H9 (cell line): Measurements from ENCODE around the gene DCAF11. TPM values are rescaled to one million over a fixed set of nuclear protein-coding genes. Genes with fewer than 3 reads are reported as not detected.

Experiments used
- DNase-seq: peaks from one replicate; pipeline ENCODE4 v3.0.0-alpha.2; 2017
- H2AFZ ChIP-seq: one replicate; pipeline ENCODE4 v1.6.1; 2013; ENCODE audit warnings: mild to moderate bottlenecking, low read length, control low read depth, moderate library complexity
- H2AK5ac ChIP-seq: 2 replicates; pipeline ENCODE4 v1.6.1; 2013; ENCODE audit warnings: low read length, control low read depth, mixed read lengths; ENCODE audit not compliant: insufficient read length
- H2BK120ac ChIP-seq: one replicate; pipeline ENCODE4 v1.6.1; 2013; ENCODE audit warnings: low read depth, mild to moderate bottlenecking, low read length, control low read depth, inconsistent platforms; ENCODE audit not compliant: poor library complexity, severe bottlenecking
- H2BK12ac ChIP-seq: 2 replicates; pipeline ENCODE4 v1.6.1; 2013; ENCODE audit warnings: low read length, control low read depth, mixed read lengths, low read depth; ENCODE audit not compliant: insufficient read length
- H2BK15ac ChIP-seq: 2 replicates; pipeline ENCODE4 v1.6.1; 2013; ENCODE audit warnings: low read depth, low read length, control low read depth
- H2BK20ac ChIP-seq: one replicate; pipeline ENCODE4 v1.6.1; 2013; ENCODE audit warnings: low read depth, mild to moderate bottlenecking, low read length, control low read depth, inconsistent platforms; ENCODE audit not compliant: poor library complexity, severe bottlenecking
- H2BK5ac ChIP-seq: 2 replicates; pipeline ENCODE4 v1.6.1; 2013; ENCODE audit warnings: low read length, control low read depth, mixed read lengths; ENCODE audit not compliant: insufficient read length
- H3K14ac ChIP-seq: 2 replicates; pipeline ENCODE4 v1.6.1; 2013; ENCODE audit warnings: low read length, control low read depth; ENCODE audit not compliant: insufficient read depth
- H3K18ac ChIP-seq: 2 replicates; pipeline ENCODE4 v1.6.1; 2013; ENCODE audit warnings: low read depth, mild to moderate bottlenecking, mixed read lengths, low read length, control low read depth; ENCODE audit not compliant: insufficient read length
- H3K23ac ChIP-seq: 2 replicates; pipeline ENCODE4 v1.6.1; 2013; ENCODE audit warnings: low read length, control low read depth, mixed read lengths, low read depth; ENCODE audit not compliant: insufficient read length
- H3K23me2 ChIP-seq: 2 replicates; pipeline ENCODE4 v1.6.1; 2013; ENCODE audit warnings: low read depth, mild to moderate bottlenecking, mixed read lengths, low read length, control low read depth; ENCODE audit not compliant: insufficient read length, poor library complexity, severe bottlenecking
- H3K27ac ChIP-seq: 2 replicates; pipeline ENCODE4 v1.5.1; 2013; ENCODE audit warnings: low read length, control low read depth, mixed read lengths, low read depth; ENCODE audit not compliant: insufficient read length
- H3K27me3 ChIP-seq: 2 replicates; pipeline ENCODE4 v1.6.1; 2013; ENCODE audit warnings: low read length, control low read depth, inconsistent platforms; ENCODE audit not compliant: insufficient read depth
- H3K4ac ChIP-seq: 2 replicates; pipeline ENCODE4 v1.6.1; 2013; ENCODE audit warnings: low read depth, mild to moderate bottlenecking, control low read depth, inconsistent platforms, low read length, moderate library complexity
- H3K4me1 ChIP-seq: 2 replicates; pipeline ENCODE4 v1.6.1; 2013; ENCODE audit warnings: low read length, control low read depth, inconsistent platforms; ENCODE audit not compliant: insufficient read depth
- H3K4me2 ChIP-seq: 2 replicates; pipeline ENCODE4 v1.6.1; 2013; ENCODE audit warnings: low read length, control low read depth, mixed read lengths; ENCODE audit not compliant: insufficient read length, insufficient read depth
- H3K56ac ChIP-seq: 2 replicates; pipeline ENCODE4 v1.6.1; 2013; ENCODE audit warnings: low read depth, mild to moderate bottlenecking, mixed read lengths, low read length, control low read depth; ENCODE audit not compliant: insufficient read length
- H3K79me1 ChIP-seq: 2 replicates; pipeline ENCODE4 v1.6.1; 2013; ENCODE audit warnings: low read depth, mild to moderate bottlenecking, moderate library complexity, low read length, control low read depth, inconsistent platforms; ENCODE audit not compliant: insufficient read depth, poor library complexity, severe bottlenecking
- H3K79me2 ChIP-seq: 2 replicates; pipeline ENCODE4 v1.6.1; 2013; ENCODE audit warnings: low read length, control low read depth, inconsistent platforms; ENCODE audit not compliant: insufficient read depth
- H3K9ac ChIP-seq: 2 replicates; pipeline ENCODE4 v1.6.1; 2013; ENCODE audit warnings: low read length, control low read depth, mixed read lengths; ENCODE audit not compliant: insufficient read length; ENCODE audit errors: extremely low read depth
- H3K9me3 ChIP-seq: one replicate; pipeline ENCODE4 v1.6.1; 2013; ENCODE audit warnings: low read depth, low read length, inconsistent platforms; ENCODE audit not compliant: control insufficient read depth
- H3T11ph ChIP-seq: one replicate; pipeline ENCODE4 v1.6.1; 2013; ENCODE audit warnings: mild to moderate bottlenecking, low read length, control low read depth, inconsistent platforms
- H4K20me1 ChIP-seq: one replicate; pipeline ENCODE4 v1.6.1; 2013; ENCODE audit not compliant: control insufficient read depth, insufficient read length, insufficient read depth
- H4K5ac ChIP-seq: 2 replicates; pipeline ENCODE4 v1.6.1; 2013; ENCODE audit warnings: low read depth, mild to moderate bottlenecking, mixed read lengths, low read length, control low read depth; ENCODE audit not compliant: insufficient read length
- H4K8ac ChIP-seq: replicated peaks from 2 replicates; pipeline ENCODE4 v1.6.1; 2013; ENCODE audit warnings: low read length, control low read depth, mixed read lengths, low read depth; ENCODE audit not compliant: insufficient read length
- H4K91ac ChIP-seq: 2 replicates; pipeline ENCODE4 v1.6.1; 2013; ENCODE audit warnings: low read depth, mild to moderate bottlenecking, moderate library complexity, mixed read lengths, low read length, control low read depth; ENCODE audit not compliant: insufficient read length
- H3K27ac Mint-ChIP-seq, 3 experiments: 2 replicates in 2 of 3; 3 replicates in 1 of 3; pipeline ENCODE4 v1.8.0; 2020 to 2021; ENCODE audit warnings: mixed read lengths in 3 of 3, mild to moderate bottlenecking in 1 of 3, moderate library complexity in 1 of 3
- H3K27me3 Mint-ChIP-seq: 2 replicates; pipeline ENCODE4 v1.8.0; 2021; ENCODE audit warnings: low read depth, mild to moderate bottlenecking, moderate library complexity, mixed read lengths
- H3K36me3 Mint-ChIP-seq, 3 experiments: 2 replicates in 2 of 3; 3 replicates in 1 of 3; pipeline ENCODE4 v1.8.0; 2020 to 2021; ENCODE audit warnings: low read depth in 3 of 3, mixed read lengths in 3 of 3; ENCODE audit not compliant: insufficient read depth in 1 of 3
- H3K4me1 Mint-ChIP-seq, 2 experiments: 2 replicates each; pipeline ENCODE4 v1.8.0; 2020; ENCODE audit warnings: mixed read lengths in 2 of 2
- H3K4me3 Mint-ChIP-seq, 2 experiments: 2 replicates in 1 of 2; 3 replicates in 1 of 2; pipeline ENCODE4 v1.8.0; 2020 to 2021; ENCODE audit warnings: mild to moderate bottlenecking in 2 of 2, mixed read lengths in 2 of 2, moderate library complexity in 1 of 2
- H3K9me3 Mint-ChIP-seq, 2 experiments: 2 replicates in 1 of 2; 3 replicates in 1 of 2; pipeline ENCODE4 v1.8.0; 2020; ENCODE audit warnings: mild to moderate bottlenecking in 2 of 2, mixed read lengths in 2 of 2, moderate library complexity in 1 of 2
- WGBS: extraction: QIAGEN DNeasy Blood & Tissue Kit; methylation state at CpG from one replicate; pipeline ENCODE4 v1.1.7; 2013; ENCODE audit warnings: missing lambda C conversion rate, low lambda C conversion rate, mixed read lengths; ENCODE audit not compliant: insufficient read length; ENCODE audit errors: extremely low coverage; 5-methylcytosine and 5-hydroxymethylcytosine counted together
- total RNA-seq: library from RNA; stranded (reverse); gene quantifications from 2 replicates; pipeline ENCODE4 v1.2.1, GENCODE V29; 2021
- TF ChIP-seq, protein P1 (sequence below): fragments of 200-600 bp; sonication (generic); conservative IDR thresholded peaks from 3 replicates; pipeline ENCODE4 v1.8.0; 2021; ENCODE audit warnings: antibody characterized with exemption, mild to moderate bottlenecking

The DCAF11 gene
- total RNA-seq, 1 experiment from 2014 or later, result 73.4 TPM

DNA sequence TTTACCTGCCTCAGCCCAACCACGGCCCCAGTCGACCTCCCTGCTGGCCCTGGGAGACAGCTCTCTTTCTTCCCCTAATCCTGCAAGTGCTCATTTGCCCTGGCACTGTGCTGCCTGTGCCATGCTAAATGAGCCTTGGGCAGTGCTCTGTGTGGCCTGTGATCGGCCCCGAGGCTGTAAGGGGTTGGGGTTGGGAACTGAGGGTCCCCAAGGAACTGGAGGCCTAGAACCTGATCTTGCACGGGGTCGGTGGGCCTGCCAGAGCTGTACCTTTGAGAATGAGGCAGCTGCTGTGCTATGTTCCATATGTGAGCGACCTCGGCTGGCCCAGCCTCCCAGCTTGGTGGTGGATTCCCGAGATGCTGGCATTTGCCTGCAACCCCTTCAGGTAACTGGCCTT, 35.5 kb downstream of the DCAF11 start:
- H3K4me1 ChIP-seq, result no peaks in the 10 kb centered on the region
- H2BK120ac ChIP-seq, result no peak overlapping the region
- H4K8ac ChIP-seq, result no peak overlapping the region
- no peak overlapping the region for H4K91ac ChIP-seq
- no peak overlapping the region for H2AFZ ChIP-seq
- no peak overlapping the region for H3K27ac ChIP-seq
- no peaks in the 10 kb centered on the region for H4K20me1 ChIP-seq
- no peak overlapping the region for H2AK5ac ChIP-seq
- no peak overlapping the region for H3K18ac ChIP-seq
- H3K4ac ChIP-seq, result no peak overlapping the region
- H3T11ph ChIP-seq, result no peak overlapping the region
- no peak for DNase-seq
- no peaks in the 10 kb centered on the region for H3K9me3 ChIP-seq
- no peak overlapping the region for H3K14ac ChIP-seq
- H2BK12ac ChIP-seq, result no peak overlapping the region
- H3K23me2 ChIP-seq, result peaks cover 19% of the 10 kb centered on the region
- H3K27me3 ChIP-seq, result no peaks in the 10 kb centered on the region
- H2BK15ac ChIP-seq, result no peak overlapping the region
- Mint-ChIP-seq H3K27me3 (no peaks in the 10 kb centered on the region), H3K9me3 (no peaks in the 10 kb centered on the region), H3K4me1 (peaks cover 21 to 24% of the 10 kb centered on the region in 2 experiments), H3K36me3 (peaks cover 28 to 60% (median 58%) of the 10 kb centered on the region in 3 experiments), H3K4me3 (no peak overlapping the region), H3K27ac (no peak overlapping the region; a peak in 1 of 7 replicates)
- TF ChIP-seq, protein P1, sequence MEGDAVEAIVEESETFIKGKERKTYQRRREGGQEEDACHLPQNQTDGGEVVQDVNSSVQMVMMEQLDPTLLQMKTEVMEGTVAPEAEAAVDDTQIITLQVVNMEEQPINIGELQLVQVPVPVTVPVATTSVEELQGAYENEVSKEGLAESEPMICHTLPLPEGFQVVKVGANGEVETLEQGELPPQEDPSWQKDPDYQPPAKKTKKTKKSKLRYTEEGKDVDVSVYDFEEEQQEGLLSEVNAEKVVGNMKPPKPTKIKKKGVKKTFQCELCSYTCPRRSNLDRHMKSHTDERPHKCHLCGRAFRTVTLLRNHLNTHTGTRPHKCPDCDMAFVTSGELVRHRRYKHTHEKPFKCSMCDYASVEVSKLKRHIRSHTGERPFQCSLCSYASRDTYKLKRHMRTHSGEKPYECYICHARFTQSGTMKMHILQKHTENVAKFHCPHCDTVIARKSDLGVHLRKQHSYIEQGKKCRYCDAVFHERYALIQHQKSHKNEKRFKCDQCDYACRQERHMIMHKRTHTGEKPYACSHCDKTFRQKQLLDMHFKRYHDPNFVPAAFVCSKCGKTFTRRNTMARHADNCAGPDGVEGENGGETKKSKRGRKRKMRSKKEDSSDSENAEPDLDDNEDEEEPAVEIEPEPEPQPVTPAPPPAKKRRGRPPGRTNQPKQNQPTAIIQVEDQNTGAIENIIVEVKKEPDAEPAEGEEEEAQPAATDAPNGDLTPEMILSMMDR, result no peak
- H3K23ac ChIP-seq, result no peak overlapping the region
- no peak overlapping the region for H2BK20ac ChIP-seq
- H3K4me2 ChIP-seq, result no peak overlapping the region
- no peak overlapping the region for H4K5ac ChIP-seq
- no peak overlapping the region for H2BK5ac ChIP-seq
- WGBS, result no CpG with 5 or more reads among the region's 9 CpGs
- no peak overlapping the region for H3K56ac ChIP-seq
- H3K9ac ChIP-seq, result no peak overlapping the region
- H3K79me2 ChIP-seq, result peaks cover 8% of the 10 kb centered on the region; the same call in 1 of the 2 replicates
- peaks cover 4% of the 10 kb centered on the region for H3K79me1 ChIP-seq
